Upper lobe of left lung (tissue), 6 donors: Measurements from ENCODE around the gene LY6G5C. TPM values are rescaled to one million over a fixed set of nuclear protein-coding genes. Genes with fewer than 3 reads are reported as not detected.

Source experiments
- ATAC-seq, 2 donors: fragments of 200-7000 bp; cut with Tn5 transposase; one replicate each; pipeline ENCODE4 v1.9.1; 2022; ENCODE audit warnings: mild to moderate bottlenecking in 2 of 2, moderate library complexity in 2 of 2; ENCODE audit not compliant: low FRiP score in 2 of 2
- DNase-seq, 2 donors: peaks; one replicate each; pipeline ENCODE4 v3.0.0-alpha.2; 2019 to 2020
- H3K27ac ChIP-seq, 4 donors: fragments of 200-600 bp; sonication (generic); one replicate each; pipeline ENCODE4 v1.5.1; 2016 to 2019
- H3K27me3 ChIP-seq, 4 donors: fragments of 200-600 bp; sonication (generic); one replicate each; pipeline ENCODE4 v1.5.1; 2017 to 2019
- H3K36me3 ChIP-seq, 4 donors: fragments of 200-600 bp; sonication (generic); one replicate each; pipeline ENCODE4 v1.5.1; 2016 to 2019
- H3K4me1 ChIP-seq, 4 donors: fragments of 200-600 bp; sonication (generic); one replicate each; pipeline ENCODE4 v1.5.1; 2018 to 2019
- H3K4me3 ChIP-seq, 4 donors: fragments of 200-600 bp; sonication (generic); one replicate each; pipeline ENCODE4 v1.5.1; 2017 to 2019; ENCODE audit warnings: mild to moderate bottlenecking in 2 of 4, moderate library complexity in 1 of 4
- H3K9me3 ChIP-seq, 4 donors: fragments of 200-600 bp; sonication (generic); one replicate each; pipeline ENCODE4 v1.5.1; 2018 to 2019
- CTCF ChIP-seq, 6 experiments: fragments of 450-650 bp in 4 of 6; fragments of 200-600 bp in 2 of 6; sonication (generic) in 2 of 6; IDR thresholded peaks; one replicate each; pipeline ENCODE4 v1.5.1; 2016 to 2019; ENCODE audit warnings: antibody characterized with exemption in 6 of 6
- EP300 ChIP-seq, 4 donors: sonication (generic); formaldehyde crosslinking; IDR thresholded peaks; one replicate each; pipeline ENCODE4 v1.5.1; 2017; ENCODE audit warnings: antibody characterized with exemption in 4 of 4, control low read depth in 2 of 4
- POLR2A ChIP-seq, 4 donors: fragments of 450-650 bp; IDR thresholded peaks; one replicate each; pipeline ENCODE4 v1.5.1; 2016 to 2017; ENCODE audit warnings: antibody characterized with exemption in 4 of 4, mild to moderate bottlenecking in 2 of 4
- POLR2AphosphoS5 ChIP-seq, 2 donors: sonication (generic); formaldehyde crosslinking; IDR thresholded peaks; one replicate each; pipeline ENCODE4 v1.5.1; 2017; ENCODE audit warnings: antibody characterized with exemption in 2 of 2
- WGBS, 2 donors: methylation state at CpG; one replicate each; pipeline ENCODE4 v1.1.5; 2017 to 2018; 5-methylcytosine and 5-hydroxymethylcytosine counted together
- total RNA-seq, 6 donors: library from RNA; depleted of rRNA in 4 of 6; stranded (reverse); fragments of >200 nt in 4 of 6; gene quantifications; one replicate each; pipeline versions ENCODE4 v1.1.0 to v1.2.1, GENCODE V29; 2016 to 2021
- donor health status: DM: no; HTN: no; CAD: no; lungs with moderate emphysema.
- donor health status: DM: no; HTN: yes; CAD: no; lungs with severe emphysema.

The LY6G5C gene
- 1 to 10 TPM in 4 of 6 donors, not detected in 2; 1.8 to 4.4 (median 3.1) TPM for total RNA-seq

GRCh38 chr6:31680226-31681134, at the start of gene LY6G5C:
Gene LY6G5C (minus strand): TSS chr6:31681067. CDS start chr6:31680373, 694 bp downstream.
- H3K27ac ChIP-seq, result peak within 1 kb of the TSS; percentile 50 to 88 (median 68)
- peak; percentile 88 to 94 for ATAC-seq
- H3K4me1 ChIP-seq, result peaks cover 12 to 17% (median 14%) of the 10 kb centered on the region in 4 donors
- 12 to 13% methylated on average over 17 of the region's 17 CpGs for WGBS, 2 donors
- peaks cover 0 to 11% (median 0%) of the 10 kb centered on the region in 4 donors for H3K36me3 ChIP-seq
- H3K4me3 ChIP-seq, result peak within 1 kb of the TSS; percentile 41 to 60 (median 54)
- DNase-seq, result peak in 1 of 2 donors; percentile 93
- TF ChIP-seq CTCF (IDR thresholded peaks at IDR 0.05) (peak; percentile 58 to 88 (median 70)), POLR2A (IDR thresholded peaks at IDR 0.05) (no peak), POLR2AphosphoS5 (IDR thresholded peaks at IDR 0.05) (peak; percentile 34 to 50), EP300 (IDR thresholded peaks at IDR 0.05) (no peak)
- H3K27me3 ChIP-seq, result no peaks in the 10 kb centered on the region
- H3K9me3 ChIP-seq, result no peaks in the 10 kb centered on the region

GRCh38 chr6:31729979-31730630, 49.2 kb upstream of the LY6G5C start:
- DNase-seq (peak; percentile 93 to 97), ATAC-seq (peak; percentile 86 to 91)
- TF ChIP-seq CTCF (IDR thresholded peaks at IDR 0.05), result peak in 2 of 6 experiments; percentile 11 to 37
- peak in 3 of 4 donors; percentile 47 to 74 (median 71) for TF ChIP-seq POLR2A (IDR thresholded peaks at IDR 0.05)
- TF ChIP-seq EP300 (IDR thresholded peaks at IDR 0.05), result no peak
- peak; percentile 70 to 78 for TF ChIP-seq POLR2AphosphoS5 (IDR thresholded peaks at IDR 0.05)
- Histone ChIP-seq H3K27me3 (no peaks in the 10 kb centered on the region), H3K4me3 (peak overlapping the region; percentile 76 to 87 (median 82)), H3K9me3 (no peaks in the 10 kb centered on the region), H3K4me1 (peaks cover 49 to 90% (median 71%) of the 10 kb centered on the region in 4 donors), H3K27ac (peak overlapping the region; percentile 87 to 99 (median 94)), H3K36me3 (peaks cover 20 to 64% (median 40%) of the 10 kb centered on the region in 4 donors)
- WGBS, 2 donors, result 5 to 7% methylated on average over 22 to 39 of the region's 46 CpGs

DNA sequence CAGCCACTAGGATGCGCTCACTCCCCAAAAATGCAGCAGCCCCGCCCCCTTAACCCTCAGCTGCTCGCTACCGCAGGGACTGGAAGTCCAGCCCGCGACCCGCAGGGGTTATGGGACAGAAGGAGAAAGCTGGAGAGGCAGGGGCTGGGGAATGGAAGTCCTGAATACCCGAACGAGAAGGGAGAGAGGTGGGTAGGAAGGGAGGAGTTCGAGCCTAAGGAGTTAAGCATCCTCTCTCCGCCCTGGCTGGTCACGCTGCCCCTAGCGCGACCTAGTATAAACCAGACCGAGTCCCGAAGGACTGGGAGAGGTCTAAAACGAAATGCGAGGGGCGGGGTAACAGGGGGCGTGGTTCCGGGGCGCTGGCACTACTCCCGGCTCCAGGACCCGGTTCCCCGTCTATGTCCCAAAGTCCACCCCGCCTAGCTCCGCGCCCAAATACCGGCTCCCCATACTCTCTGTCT, 48.7 kb upstream of the LY6G5C start:
- H3K4me3 ChIP-seq, result peak overlapping the region; percentile 76 to 87 (median 82)
- peak; percentile 93 to 95 for DNase-seq
- WGBS, 2 donors, result 0 to 1% methylated on average over 22 to 26 of the region's 29 CpGs
- no peaks in the 10 kb centered on the region for H3K27me3 ChIP-seq
- peak; percentile 92 to 95 for ATAC-seq
- no peaks in the 10 kb centered on the region for H3K9me3 ChIP-seq
- peaks cover 45 to 84% (median 70%) of the 10 kb centered on the region in 4 donors for H3K4me1 ChIP-seq
- H3K27ac ChIP-seq, result peak overlapping the region; percentile 87 to 99 (median 94)
- H3K36me3 ChIP-seq, result peaks cover 20 to 64% (median 40%) of the 10 kb centered on the region in 4 donors
- no peak for TF ChIP-seq POLR2A (IDR thresholded peaks at IDR 0.05)
- TF ChIP-seq CTCF (IDR thresholded peaks at IDR 0.05), result peak in 5 of 6 experiments; percentile 1 to 91 (median 68)
- peak; percentile 58 to 75 for TF ChIP-seq POLR2AphosphoS5 (IDR thresholded peaks at IDR 0.05)
- no peak for TF ChIP-seq EP300 (IDR thresholded peaks at IDR 0.05)

DNA sequence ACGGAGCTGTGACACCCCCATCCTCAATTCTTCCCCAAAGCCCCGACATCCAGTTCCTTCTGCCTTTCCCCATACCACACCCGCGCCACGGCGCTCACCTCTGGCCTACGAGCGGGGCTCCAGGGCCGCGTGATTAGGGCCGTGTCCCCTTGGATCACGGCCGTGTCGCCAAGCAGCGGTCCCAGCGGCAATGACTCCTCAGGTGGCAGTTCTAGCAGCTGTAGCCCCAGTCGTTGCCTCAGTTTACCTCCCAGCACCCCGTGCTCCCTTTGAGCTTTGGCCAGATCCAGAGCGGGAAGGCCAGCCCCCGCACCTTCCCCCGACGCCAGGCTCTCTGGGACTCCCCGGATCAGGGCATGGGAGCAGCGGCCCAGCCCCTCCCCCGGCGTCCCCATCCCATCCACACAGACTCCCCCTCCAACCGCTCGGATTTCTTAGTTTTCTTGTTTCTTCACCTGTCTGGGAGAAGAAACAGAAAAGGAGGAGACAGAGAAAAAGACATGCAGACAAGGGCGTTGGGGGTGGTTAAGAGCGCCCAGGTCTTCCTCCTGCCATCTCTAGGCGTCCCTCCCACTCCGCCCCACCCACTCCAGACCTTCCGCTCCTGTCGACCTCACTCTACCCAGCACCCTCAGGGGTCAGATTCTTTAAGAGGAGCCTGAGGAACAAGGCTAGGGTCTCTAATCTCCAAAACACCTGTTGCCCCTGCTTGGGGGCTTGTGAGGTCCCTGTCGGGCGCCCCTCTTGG, 48.1 kb upstream of the LY6G5C start, which contains the start of gene DDAH2:
Gene DDAH2 (minus strand): TSS at position 533 of the 748 bp plus-strand sequence. CDS start 138 bp downstream, at position 395.
- no peaks in the 10 kb centered on the region for H3K27me3 ChIP-seq
- H3K4me1 ChIP-seq, result peaks cover 39 to 78% (median 64%) of the 10 kb centered on the region in 4 donors
- peak; percentile 45 to 66 for ATAC-seq
- 18 to 23% methylated on average over 35 of the region's 36 CpGs for WGBS, 2 donors
- DNase-seq, result peak in 1 of 2 donors; percentile 83
- no peaks in the 10 kb centered on the region for H3K9me3 ChIP-seq
- H3K4me3 ChIP-seq, result peak within 1 kb of the TSS; percentile 76 to 87 (median 82)
- TF ChIP-seq CTCF (IDR thresholded peaks at IDR 0.05) (peak in 3 of 6 experiments; percentile 68 to 74 (median 71)), POLR2A (IDR thresholded peaks at IDR 0.05) (no peak)
- peaks cover 20 to 59% (median 37%) of the 10 kb centered on the region in 4 donors for H3K36me3 ChIP-seq
- H3K27ac ChIP-seq, result peak within 1 kb of the TSS; percentile 87 to 99 (median 94)
